Liver (tissue), 3 donors: ENCODE measurements around the gene WDCP.

Experiments
- HNF4G ChIP-seq: IDR thresholded peaks from 2 replicates; pipeline ENCODE4 v1.6.1; 2016; ENCODE audit warnings: antibody characterized with exemption
- RAD21 ChIP-seq, 2 donors: IDR thresholded peaks; 2 replicates each; pipeline ENCODE4 v1.6.1; 2016; ENCODE audit warnings: antibody characterized with exemption in 2 of 2, mild to moderate bottlenecking in 2 of 2
- SP1 ChIP-seq: IDR thresholded peaks from 2 replicates; pipeline ENCODE4 v1.6.1; 2018; ENCODE audit warnings: antibody characterized with exemption, mild to moderate bottlenecking
- TF ChIP-seq, protein P1 (sequence below): fragments of 150-350 bp; IDR thresholded peaks from 2 replicates; pipeline ENCODE4 v1.5.1; 2017; ENCODE audit warnings: improper control_type of control experiment, low read depth, low read length; ENCODE audit not compliant: missing input control
- donor health status: healthy.
- donor health status: healthy.

DNA sequence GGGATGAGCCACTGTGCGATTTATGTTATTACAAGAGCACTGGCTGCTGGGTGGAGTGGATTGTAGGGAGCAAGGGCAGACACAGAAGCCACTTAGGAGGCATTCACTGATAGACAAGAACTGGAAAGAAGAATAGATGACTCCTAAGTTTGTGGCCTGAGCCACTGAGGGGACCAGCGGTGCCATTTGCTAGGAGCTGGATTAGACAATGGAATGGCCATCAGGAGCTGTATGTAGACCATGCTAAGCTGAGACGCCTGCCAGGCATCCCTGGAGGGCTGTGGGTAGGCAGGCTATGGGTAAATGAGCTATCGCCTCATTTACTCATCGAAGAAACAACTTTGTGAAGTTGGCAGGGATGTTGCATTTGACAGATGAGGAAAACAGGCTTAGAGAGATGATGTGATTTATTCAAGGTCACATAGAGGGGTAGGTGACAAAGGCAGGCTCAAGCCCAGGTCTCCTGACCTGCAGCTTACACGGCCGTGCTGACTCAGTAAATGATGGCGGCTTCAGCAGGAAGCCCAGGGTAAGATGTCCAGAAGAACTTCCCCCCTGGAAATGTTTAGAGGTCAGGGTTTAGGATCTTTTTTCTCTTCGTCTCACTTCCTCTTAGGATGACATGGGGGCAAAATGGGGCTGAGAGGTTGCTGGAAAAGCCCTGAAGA, 34.5 kb downstream of the WDCP start:
- TF ChIP-seq HNF4G (no peak), SP1 (no peak), RAD21 (IDR thresholded peaks at IDR 0.05) (no peak)
- TF ChIP-seq, protein P1, sequence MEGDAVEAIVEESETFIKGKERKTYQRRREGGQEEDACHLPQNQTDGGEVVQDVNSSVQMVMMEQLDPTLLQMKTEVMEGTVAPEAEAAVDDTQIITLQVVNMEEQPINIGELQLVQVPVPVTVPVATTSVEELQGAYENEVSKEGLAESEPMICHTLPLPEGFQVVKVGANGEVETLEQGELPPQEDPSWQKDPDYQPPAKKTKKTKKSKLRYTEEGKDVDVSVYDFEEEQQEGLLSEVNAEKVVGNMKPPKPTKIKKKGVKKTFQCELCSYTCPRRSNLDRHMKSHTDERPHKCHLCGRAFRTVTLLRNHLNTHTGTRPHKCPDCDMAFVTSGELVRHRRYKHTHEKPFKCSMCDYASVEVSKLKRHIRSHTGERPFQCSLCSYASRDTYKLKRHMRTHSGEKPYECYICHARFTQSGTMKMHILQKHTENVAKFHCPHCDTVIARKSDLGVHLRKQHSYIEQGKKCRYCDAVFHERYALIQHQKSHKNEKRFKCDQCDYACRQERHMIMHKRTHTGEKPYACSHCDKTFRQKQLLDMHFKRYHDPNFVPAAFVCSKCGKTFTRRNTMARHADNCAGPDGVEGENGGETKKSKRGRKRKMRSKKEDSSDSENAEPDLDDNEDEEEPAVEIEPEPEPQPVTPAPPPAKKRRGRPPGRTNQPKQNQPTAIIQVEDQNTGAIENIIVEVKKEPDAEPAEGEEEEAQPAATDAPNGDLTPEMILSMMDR, result no peak
